Upper lobe of left lung (tissue), 4 donors: Measurements from ENCODE around the gene CELF1.

Experiments used
- CTCF ChIP-seq, 6 experiments: fragments of 450-650 bp in 4 of 6; fragments of 200-600 bp in 2 of 6; sonication (generic) in 2 of 6; IDR thresholded peaks; one replicate each; pipeline ENCODE4 v1.5.1; 2016 to 2019; ENCODE audit warnings: antibody characterized with exemption in 6 of 6
- POLR2A ChIP-seq, 4 donors: fragments of 450-650 bp; IDR thresholded peaks; one replicate each; pipeline ENCODE4 v1.5.1; 2016 to 2017; ENCODE audit warnings: antibody characterized with exemption in 4 of 4, mild to moderate bottlenecking in 2 of 4

- TF ChIP-seq POLR2A (IDR thresholded peaks at IDR 0.05), result no peak
- no peak for TF ChIP-seq CTCF (IDR thresholded peaks at IDR 0.05)
These were observed 44.5 kb downstream of the CELF1 start for GRCh38 chr11:47508240-47508957.
